Heart right ventricle (tissue), 16 donors: ENCODE results near the gene HACD4. TPM values are rescaled to one million over a fixed set of nuclear protein-coding genes. Genes with fewer than 3 reads are reported as not detected.

Experiments used
- ATAC-seq, 8 donors: fragments of 200-7000 bp; cut with Tn5 transposase; one replicate each; pipeline ENCODE4 v1.9.1; 2020; ENCODE audit warnings: mild to moderate bottlenecking in 8 of 8, moderate library complexity in 8 of 8, moderate number of reproducible peaks in 1 of 8
- DNase-seq, 2 donors: peaks; one replicate each; pipeline ENCODE4 v3.0.0-alpha.2; 2020
- H3K27ac ChIP-seq, 10 donors: fragments of 200-600 bp; sonication (generic) in 2 of 10; one replicate each; pipeline versions ENCODE4 v1.5.0 to v1.8.0; 2020 to 2022; ENCODE audit warnings: mild to moderate bottlenecking in 3 of 10
- H3K27me3 ChIP-seq, 7 donors: fragments of 200-600 bp; one replicate each; pipeline ENCODE4 v1.8.0; 2021 to 2022; ENCODE audit warnings: mild to moderate bottlenecking in 2 of 7
- H3K36me3 ChIP-seq, 9 donors: fragments of 200-600 bp; sonication (generic) in 1 of 9; one replicate each; pipeline versions ENCODE4 v1.5.0 to v1.8.0; 2020 to 2022; ENCODE audit warnings: mild to moderate bottlenecking in 2 of 9
- H3K4me1 ChIP-seq, 9 donors: fragments of 200-600 bp; sonication (generic) in 1 of 9; one replicate each; pipeline versions ENCODE4 v1.5.0 to v1.8.0; 2020 to 2022; ENCODE audit warnings: mild to moderate bottlenecking in 4 of 9
- H3K4me3 ChIP-seq, 10 donors: fragments of 200-600 bp; sonication (generic) in 2 of 10; one replicate each; pipeline versions ENCODE4 v1.5.0 to v1.8.0; 2020 to 2022; ENCODE audit warnings: mild to moderate bottlenecking in 7 of 10, moderate library complexity in 2 of 10
- H3K9me3 ChIP-seq, 11 donors: fragments of 200-600 bp in 10 of 11; sonication (generic) in 2 of 11; one replicate each; pipeline versions ENCODE4 v1.5.0 to v1.8.0; 2013 to 2022; ENCODE audit warnings: mild to moderate bottlenecking in 2 of 11, control low read depth in 1 of 11, moderate library complexity in 1 of 11
- WGBS, 2 donors: extraction: QIAGEN DNeasy Blood & Tissue Kit; methylation state at CpG; one replicate each; pipeline ENCODE4 v1.1.7; 2013; ENCODE audit warnings: inconsistent platforms in 1 of 2; 5-methylcytosine and 5-hydroxymethylcytosine counted together
- intact Hi-C, 10 donors: fragments of 100-400 bp; cut with DNase I; formaldehyde crosslinking; loops; one replicate each; pipeline versions ENCODE4 v1.11.1 to v1.14.2; 2022
- polyA plus RNA-seq, 2 donors: library from polyadenylated mRNA; stranded (reverse); fragments of 200-250 nt; gene quantifications; one replicate each; pipeline ENCODE4 v1.2.3, GENCODE V29; 2013
- total RNA-seq, 10 donors: library from RNA; stranded (reverse); fragmentation: NEBNext Ultra II Directional in 3 of 10; extraction: Animal tissue kit (Norgen Biotek cat#: 25700) in 3 of 10; gene quantifications; one replicate each; pipeline versions ENCODE4 v1.2.1 to v1.2.4, GENCODE V29; 2021 to 2023
- TF ChIP-seq, protein P1 (sequence below), 9 donors: fragments of 200-600 bp; sonication (generic) in 2 of 9; IDR thresholded peaks; one replicate each; pipeline versions ENCODE4 v1.5.0 to v1.8.0; 2021 to 2022; ENCODE audit warnings: antibody characterized with exemption in 9 of 9, mild to moderate bottlenecking in 5 of 9, moderate library complexity in 1 of 9
- donor health status: Arrhythmogenic right ventricular cardiomyopathy.
- donor health status: ischemic (EF 13 %, LVEDD 7.1; RV severe dilation, severe dysfunction).
- donor health status: healthy with polysubstance abuse.
- donor health status: DM: no; HTN: yes; CAD: no.
- donor health status: DM: no; HTN: no; CAD: no.
- donor health status: ischemic (EF 25% LVEDD 6.9; RV normal size, moderate dysfunction).
- donor health status: ischemic (EF 25% LVEDD 5.7; RV mildly dilated, moderate dysfunction).
- donor health status: healthy.
- donor health status: DM: yes; HTN: yes; CAD: no.
- donor health status: Ischemic cardiomyopathy.
- donor health status: ischemic (EF 35%, LVEDD 5.7; RV mildly dilated, moderate dysfunction).
- donor health status: nonischemic (EF 11% LVEDD 7.7; RV severe dilation, severe dysfunction).
- donor health status: DM: yes; HTN: yes; CAD: no.
- donor health status: PGD.
- donor health status: ischemic (EF 29% LVEDD 5.4; RV normal size, mild dysfunction).
- donor health status: nonischemic (EF 23%, LVEDD 6.1; RV moderate dilation, normal function).

HACD4 gene
- total and polyA plus RNA-seq, 12 donors, result 0.23 to 1.9 (median 0.61) TPM

DNA sequence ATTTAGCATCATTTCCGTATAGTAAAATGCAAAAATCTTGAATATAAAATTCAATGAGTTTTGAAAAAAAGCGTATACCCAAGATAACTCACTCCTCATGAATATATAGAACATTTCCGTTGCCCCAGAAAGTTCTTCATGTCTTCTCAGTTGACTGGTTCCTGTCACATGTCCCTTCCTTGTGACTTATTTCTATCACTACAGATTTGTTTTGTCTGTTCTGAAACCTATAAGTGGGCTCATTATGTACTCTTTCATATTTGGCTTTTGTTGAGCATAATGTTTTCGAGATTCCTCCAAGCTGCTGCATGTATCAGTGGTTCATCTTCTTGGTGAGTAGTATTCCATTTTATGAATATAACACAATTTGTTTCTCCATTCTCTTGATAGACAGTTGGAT is 11.0 kb upstream of the HACD4 start:
- TF ChIP-seq, protein P1, sequence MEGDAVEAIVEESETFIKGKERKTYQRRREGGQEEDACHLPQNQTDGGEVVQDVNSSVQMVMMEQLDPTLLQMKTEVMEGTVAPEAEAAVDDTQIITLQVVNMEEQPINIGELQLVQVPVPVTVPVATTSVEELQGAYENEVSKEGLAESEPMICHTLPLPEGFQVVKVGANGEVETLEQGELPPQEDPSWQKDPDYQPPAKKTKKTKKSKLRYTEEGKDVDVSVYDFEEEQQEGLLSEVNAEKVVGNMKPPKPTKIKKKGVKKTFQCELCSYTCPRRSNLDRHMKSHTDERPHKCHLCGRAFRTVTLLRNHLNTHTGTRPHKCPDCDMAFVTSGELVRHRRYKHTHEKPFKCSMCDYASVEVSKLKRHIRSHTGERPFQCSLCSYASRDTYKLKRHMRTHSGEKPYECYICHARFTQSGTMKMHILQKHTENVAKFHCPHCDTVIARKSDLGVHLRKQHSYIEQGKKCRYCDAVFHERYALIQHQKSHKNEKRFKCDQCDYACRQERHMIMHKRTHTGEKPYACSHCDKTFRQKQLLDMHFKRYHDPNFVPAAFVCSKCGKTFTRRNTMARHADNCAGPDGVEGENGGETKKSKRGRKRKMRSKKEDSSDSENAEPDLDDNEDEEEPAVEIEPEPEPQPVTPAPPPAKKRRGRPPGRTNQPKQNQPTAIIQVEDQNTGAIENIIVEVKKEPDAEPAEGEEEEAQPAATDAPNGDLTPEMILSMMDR (IDR thresholded peaks at IDR 0.05), result no peak
- no peak for ATAC-seq
- H3K9me3 ChIP-seq, result no peaks in the 10 kb centered on the region
- DNase-seq, result no peak
- no peaks in the 10 kb centered on the region for H3K27me3 ChIP-seq
- no peaks in the 10 kb centered on the region for H3K36me3 ChIP-seq
- no peaks in the 10 kb centered on the region for H3K4me1 ChIP-seq
- intact Hi-C loops, result loop anchor here in 1 of 10 donors (10.0 kb wide), 1 partner anchor 58 kb away; no protein-coding TSS in a partner anchor
- H3K4me3 ChIP-seq, result no peak overlapping the region
- WGBS, 2 donors, result 90 to 92% methylated on average over 4 of the region's 4 CpGs
- H3K27ac ChIP-seq, result no peak overlapping the region

DNA sequence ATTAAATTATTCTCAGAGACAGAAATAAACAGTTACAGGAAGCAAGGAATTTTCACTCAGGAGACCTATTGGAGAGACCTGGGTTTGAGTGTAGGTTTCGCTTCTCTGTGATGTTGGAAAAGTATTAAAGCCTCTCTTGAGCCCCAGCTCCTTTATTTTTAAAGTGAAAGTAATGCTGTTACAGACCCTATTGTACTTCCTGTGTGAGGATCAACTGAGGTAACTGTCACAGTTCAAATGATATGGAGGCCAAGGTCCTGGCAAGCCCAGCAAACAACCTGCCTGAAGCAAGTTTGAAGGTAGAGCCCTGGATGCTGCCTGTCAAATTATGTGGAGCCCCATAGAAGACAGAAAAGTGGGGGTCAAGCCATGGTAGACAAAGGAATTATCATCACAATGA is 7.9 kb upstream of the HACD4 start:
- 96 to 100% methylated on average over 1 of the region's 1 CpG for WGBS, 2 donors
- Histone ChIP-seq H3K4me1 (no peaks in the 10 kb centered on the region), H3K4me3 (no peak overlapping the region), H3K9me3 (no peaks in the 10 kb centered on the region), H3K27me3 (peaks cover 0 to under 1% (median 0%) of the 10 kb centered on the region in 7 donors), H3K27ac (no peak overlapping the region), H3K36me3 (no peaks in the 10 kb centered on the region)
- ATAC-seq (no peak), DNase-seq (no peak)
- intact Hi-C loops, result no loop called here
- TF ChIP-seq, protein P1 (IDR thresholded peaks at IDR 0.05), result no peak

DNA sequence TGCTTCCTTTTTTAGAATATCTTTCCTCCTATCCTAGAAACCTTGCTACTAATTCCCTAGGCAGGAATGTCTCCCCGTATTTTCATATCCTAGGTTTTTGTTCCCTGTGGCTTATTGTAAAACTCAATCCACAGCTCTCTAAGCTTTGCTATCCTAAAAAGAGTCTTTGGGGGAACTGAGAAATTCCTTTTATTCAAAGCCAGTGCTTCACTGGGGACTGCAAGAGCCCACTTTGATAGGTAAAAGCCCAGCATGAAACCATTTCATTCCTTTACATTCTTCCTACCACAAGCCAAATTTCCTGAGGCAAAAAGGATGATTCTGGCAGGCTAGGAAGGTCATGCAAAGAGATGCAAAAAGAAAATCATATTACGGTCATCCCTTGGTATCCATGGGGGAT is 5.8 kb upstream of the HACD4 start:
- Histone ChIP-seq H3K9me3 (no peaks in the 10 kb centered on the region), H3K27me3 (peaks cover 0 to 7% (median 0%) of the 10 kb centered on the region in 7 donors), H3K36me3 (no peaks in the 10 kb centered on the region), H3K4me3 (no peak overlapping the region), H3K27ac (no peak overlapping the region), H3K4me1 (no peaks in the 10 kb centered on the region)
- DNase-seq (no peak), ATAC-seq (no peak)
- intact Hi-C loops, result no loop called here
- TF ChIP-seq, protein P1 (IDR thresholded peaks at IDR 0.05), result no peak
- 89% methylated on average over 2 of the region's 2 CpGs for WGBS, 2 donors

DNA sequence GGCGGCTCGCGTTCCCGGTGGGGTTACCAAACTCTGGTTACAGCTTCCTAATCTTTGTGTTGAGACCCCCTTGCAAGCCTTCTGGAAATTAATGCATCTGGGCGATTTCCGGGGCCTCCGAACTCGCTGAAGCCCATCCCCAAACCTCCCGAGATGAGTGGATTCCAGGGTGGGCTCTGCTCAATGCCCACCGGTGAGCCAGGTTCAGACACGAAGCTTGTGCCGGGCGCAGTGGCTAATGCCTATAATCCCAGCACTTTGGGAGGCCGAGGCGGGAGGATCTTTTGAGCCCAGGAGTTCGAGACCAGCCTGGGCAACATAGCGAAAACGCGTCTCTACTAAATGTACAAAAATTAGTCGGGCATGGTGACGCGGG is 356 bp upstream of the HACD4 start:
- Histone ChIP-seq H3K27me3 (peaks cover 0 to 7% (median 0%) of the 10 kb centered on the region in 7 donors), H3K9me3 (no peaks in the 10 kb centered on the region), H3K36me3 (no peaks in the 10 kb centered on the region), H3K4me3 (peak overlapping the region; percentile 4 to 74 (median 57)), H3K4me1 (peaks cover 0 to 40% (median 3%) of the 10 kb centered on the region in 9 donors), H3K27ac (peak overlapping the region in 7 of 10 donors; percentile 31 to 90 (median 61))
- ATAC-seq (peak in 1 of 8 donors; percentile 6), DNase-seq (peak in 1 of 2 donors; percentile 7)
- intact Hi-C loops, result loop anchor here in 1 of 10 donors (5.0 kb wide), 1 partner anchor 41 kb away; no protein-coding TSS in a partner anchor
- TF ChIP-seq, protein P1 (IDR thresholded peaks at IDR 0.05), result no peak
- 69 to 71% methylated on average over 22 of the region's 22 CpGs for WGBS, 2 donors
